GM12878 (cell line): ENCODE measurements around the gene EFHD1. TPM values are rescaled to one million over a fixed set of nuclear protein-coding genes. Genes with fewer than 3 reads are reported as not detected.

Experiments used
- ATAC-seq: fragments of 200-7000 bp; cut with Tn5 transposase; 3 replicates; pipeline ENCODE4 v1.9.1; 2020; ENCODE audit warnings: mild to moderate bottlenecking, moderate library complexity
- BruUV-seq: library from RNA; stranded (reverse); fragments of 400-500 nt; replicated peaks from 2 replicates; lab custom pipeline; 2021; lab: Mats Ljungman, UMichigan
- CTCF ChIA-PET: fragments of 300-600 bp; sonication (Branson Sonifier 250); formaldehyde crosslinking; extraction: SDS; loops from one replicate; lab custom pipeline; 2021; ENCODE audit warnings: inconsistent platforms; lab: Yijun Ruan, JAX
- POLR2A ChIA-PET: fragments of 350-600 bp; formaldehyde crosslinking; extraction: SDS; loops from one replicate; lab custom pipeline; 2021; ENCODE audit warnings: inconsistent platforms; lab: Charles Lee
- RAD21 ChIA-PET: fragments of 300-600 bp; sonication (Branson Sonifier 250); formaldehyde crosslinking; loops from one replicate; lab custom pipeline; 2023; ENCODE audit warnings: antibody characterized with exemption; ENCODE audit not compliant: unreplicated experiment; lab: Charles Lee
- SMC1A ChIA-PET: fragments of 300-600 bp; sonication (Branson Sonifier 250); formaldehyde crosslinking; loops from one replicate; lab custom pipeline; 2023; ENCODE audit not compliant: unreplicated experiment, uncharacterized antibody; lab: Charles Lee
- DNase-seq: peaks from one replicate; pipeline ENCODE4 v3.0.0-alpha.2; 2011; ENCODE audit warnings: low read depth, low spot score
- FAIRE-seq: peaks from 3 replicates; lab custom pipeline; 2011; peaks lifted over from hg19 to GRCh38; lab: Jason Lieb, UNC
- H2AFZ ChIP-seq: 2 replicates; pipeline ENCODE4 v1.6.0; 2011; ENCODE audit warnings: low read depth, low read length, control low read depth; ENCODE audit not compliant: control insufficient read depth
- H3K27ac ChIP-seq: 2 replicates; pipeline ENCODE4 v1.5.1; 2011; ENCODE audit warnings: control low read depth; ENCODE audit not compliant: control insufficient read depth, insufficient read depth
- H3K27me3 ChIP-seq, 2 experiments: replicated peaks in 1 of 2; 2 replicates each; pipeline versions ENCODE4 v1.6.0 to v1.6.1; 2011; ENCODE audit warnings: low read length in 1 of 2; ENCODE audit not compliant: control insufficient read depth in 2 of 2, insufficient read depth in 2 of 2
- H3K36me3 ChIP-seq, 2 experiments: 2 replicates each; pipeline ENCODE4 v1.5.1; 2011; ENCODE audit warnings: low read length in 1 of 2; ENCODE audit not compliant: control insufficient read depth in 2 of 2, insufficient read depth in 2 of 2
- H3K4me1 ChIP-seq: 2 replicates; pipeline ENCODE4 v1.6.1; 2011; ENCODE audit warnings: mild to moderate bottlenecking, low read length, moderate library complexity, mixed read lengths; ENCODE audit not compliant: control insufficient read depth, insufficient read depth
- H3K4me2 ChIP-seq: 2 replicates; pipeline ENCODE4 v1.6.0; 2011; ENCODE audit warnings: control low read depth; ENCODE audit not compliant: control insufficient read depth, insufficient read depth
- H3K4me3 ChIP-seq: fragments of 200-600 bp; sonication (generic); 2 replicates; pipeline ENCODE4 v1.5.1; 2016
- H3K79me2 ChIP-seq: 2 replicates; pipeline ENCODE4 v1.6.0; 2011; ENCODE audit warnings: low read length; ENCODE audit not compliant: control insufficient read depth, insufficient read depth
- H3K9ac ChIP-seq: 2 replicates; pipeline ENCODE4 v1.8.0; 2011; ENCODE audit warnings: low read length, control low read depth, mixed read lengths; ENCODE audit not compliant: control insufficient read depth, insufficient read depth
- H3K9me3 ChIP-seq: replicated peaks from 3 replicates; pipeline ENCODE4 v1.5.1; 2011; ENCODE audit warnings: mild to moderate bottlenecking, low read length; ENCODE audit not compliant: control insufficient read depth, insufficient read depth
- H4K20me1 ChIP-seq: 2 replicates; pipeline ENCODE4 v1.6.0; 2011; ENCODE audit not compliant: control insufficient read depth, insufficient read depth
- RUNX3 ChIP-seq: IDR thresholded peaks from 2 replicates; pipeline ENCODE4 v1.6.1; 2012; ENCODE audit warnings: low read length, inconsistent platforms
- STAT3 ChIP-seq: IDR thresholded peaks from 2 replicates; pipeline ENCODE4 v1.6.1; 2011; ENCODE audit warnings: low read depth, low read length, improper control_type of control experiment
- ZNF384 ChIP-seq: IDR thresholded peaks from 2 replicates; pipeline ENCODE4 v1.6.1; 2012; ENCODE audit warnings: low read depth, mild to moderate bottlenecking, low read length, improper control_type of control experiment, borderline replicate concordance
- WGBS: methylation state at CpG from one replicate; pipeline ENCODE4 v1.1.6; 2016; ENCODE audit warnings: low lambda C conversion rate; ENCODE audit not compliant: insufficient replicate concordance, insufficient coverage; ENCODE audit errors: missing lambda C conversion rate; 5-methylcytosine and 5-hydroxymethylcytosine counted together
- in situ Hi-C: fragments of 300-500 bp; cut with MboI; formaldehyde crosslinking; loops from 9 replicates; pipeline ENCODE4 v1.14.3; 2018; ENCODE audit warnings: mixed read lengths
- intact Hi-C: fragments of 100-400 bp; cut with micrococcal nuclease; formaldehyde crosslinking; loops from one replicate; pipeline ENCODE4 v1.14.2; 2022; ENCODE audit not compliant: unreplicated experiment
- polyA plus RNA-seq, 11 experiments: library from polyadenylated mRNA; depleted of rRNA in 4 of 11; unstranded in 6 of 11; stranded (reverse) in 5 of 11; fragments of >200 nt; fragmentation: Nextera tagmentation in 4 of 11; fragmentation: Illumina TruSeq in 1 of 11; extraction: Ambion mirVana in 4 of 11; extraction: Trizol in 1 of 11; gene quantifications; 1 replicate in 1 of 11; 2 replicates in 10 of 11; pipeline versions ENCODE4 v1.2.1 to v1.2.3, GENCODE V29; 2011 to 2016; ENCODE audit warnings: inconsistent platforms in 2 of 11, missing spikeins in 2 of 11, low read depth in 1 of 11
- total RNA-seq, 4 experiments: library from RNA; depleted of rRNA in 3 of 4; stranded (reverse); fragments of >200 nt in 3 of 4; fragmentation: Illumina TruSeq in 1 of 4; extraction: Trizol in 1 of 4; gene quantifications; 2 replicates each; pipeline versions ENCODE4 v1.2.1 to v1.2.3, GENCODE V29; 2013 to 2021

The EFHD1 gene
- total and polyA plus RNA-seq, 10 of the 15 experiments (the other 5 are each of a cell fraction or from before 2014, with no cell fraction given): 0.07 TPM; not detected in 9

- Histone ChIP-seq H3K4me1 (no peaks in the 10 kb centered on the region), H4K20me1 (no peaks in the 10 kb centered on the region), H3K27me3 (no peaks in the 10 kb centered on the region; a peak in 1 of 4 replicates), H3K9me3 (no peaks in the 10 kb centered on the region), H3K9ac (no peak overlapping the region), H3K27ac (no peak overlapping the region), H3K4me3 (no peak overlapping the region), H2AFZ (no peak overlapping the region), H3K79me2 (no peaks in the 10 kb centered on the region), H3K36me3 (no peaks in the 10 kb centered on the region), H3K4me2 (no peak overlapping the region)
- no peak for TF ChIP-seq RUNX3
- CTCF ChIA-PET: no interaction called here
- no TSS peak for BruUV-seq
- in situ Hi-C loops (no loop called here), intact Hi-C loops (no loop called here)
- ATAC-seq (no peak), FAIRE-seq (no peak), DNase-seq (no peak)
- POLR2A ChIA-PET: no interaction called here
- SMC1A ChIA-PET: interaction anchor here (0.6 kb wide), 1 partner anchor 15 kb away, joined by 3 read pairs; no protein-coding TSS in a partner anchor
- RAD21 ChIA-PET: no interaction called here
- WGBS: 44% methylated on average over 11 of the region's 11 CpGs
Observed at GRCh38 chr2:232641153-232641848, 7.9 kb downstream of the EFHD1 start.

GRCh38 chr2:232643147-232643425 is 9.7 kb downstream of the EFHD1 start:
- ChIA-PET RAD21 (no interaction called here), CTCF (no interaction called here), POLR2A (no interaction called here), SMC1A (no interaction called here)
- ATAC-seq: no peak
- no peak overlapping the region for H3K4me2 ChIP-seq
- H3K4me1 ChIP-seq: no peaks in the 10 kb centered on the region
- intact Hi-C loops: no loop called here
- H2AFZ ChIP-seq: no peak overlapping the region
- no peak overlapping the region for H3K27ac ChIP-seq
- DNase-seq: no peak
- FAIRE-seq: no peak
- H3K27me3 ChIP-seq: no peaks in the 10 kb centered on the region; a peak in 1 of 4 replicates
- no peaks in the 10 kb centered on the region for H3K36me3 ChIP-seq
- in situ Hi-C loops: no loop called here
- WGBS: 2% methylated on average over 3 of the region's 3 CpGs
- no peaks in the 10 kb centered on the region for H3K79me2 ChIP-seq
- no peak overlapping the region for H3K4me3 ChIP-seq
- no peak for TF ChIP-seq ZNF384
- no peak for TF ChIP-seq STAT3
- H4K20me1 ChIP-seq: no peaks in the 10 kb centered on the region
- no peak overlapping the region for H3K9ac ChIP-seq
- no TSS peak for BruUV-seq
- H3K9me3 ChIP-seq: no peaks in the 10 kb centered on the region
